ENCODE results near the gene KDM4B. TPM values are rescaled to one million over a fixed set of nuclear protein-coding genes. Genes with fewer than 3 reads are reported as not detected.
A peak's percentile ranks its signal among the peaks of the same experiment; 100 is the strongest.

Gene KDM4B
- total RNA-seq, 1 donor: 22.1 TPM

- peaks cover 88% of the 10 kb centered on the region for H3K79me2 ChIP-seq (ENCODE audit: insufficient read depth, low read length)
- no peaks in the 10 kb centered on the region for H3K36me3 ChIP-seq (ENCODE audit: insufficient read depth, low read length)
- peaks cover 66% of the 10 kb centered on the region for H4K20me1 ChIP-seq (ENCODE audit: insufficient read depth, low read length)
- H3K4me2 ChIP-seq (ENCODE audit: insufficient read depth, low read length): no peak overlapping the region
- peak; percentile 66 for DNase-seq (ENCODE audit: insufficient read length, low spot score, missing footprints)
- no peak overlapping the region for H2AFZ ChIP-seq (ENCODE audit: low read length)
- no peaks in the 10 kb centered on the region for H3K9me3 ChIP-seq (ENCODE audit: low read depth, low read length)
- TF ChIP-seq, protein P1, sequence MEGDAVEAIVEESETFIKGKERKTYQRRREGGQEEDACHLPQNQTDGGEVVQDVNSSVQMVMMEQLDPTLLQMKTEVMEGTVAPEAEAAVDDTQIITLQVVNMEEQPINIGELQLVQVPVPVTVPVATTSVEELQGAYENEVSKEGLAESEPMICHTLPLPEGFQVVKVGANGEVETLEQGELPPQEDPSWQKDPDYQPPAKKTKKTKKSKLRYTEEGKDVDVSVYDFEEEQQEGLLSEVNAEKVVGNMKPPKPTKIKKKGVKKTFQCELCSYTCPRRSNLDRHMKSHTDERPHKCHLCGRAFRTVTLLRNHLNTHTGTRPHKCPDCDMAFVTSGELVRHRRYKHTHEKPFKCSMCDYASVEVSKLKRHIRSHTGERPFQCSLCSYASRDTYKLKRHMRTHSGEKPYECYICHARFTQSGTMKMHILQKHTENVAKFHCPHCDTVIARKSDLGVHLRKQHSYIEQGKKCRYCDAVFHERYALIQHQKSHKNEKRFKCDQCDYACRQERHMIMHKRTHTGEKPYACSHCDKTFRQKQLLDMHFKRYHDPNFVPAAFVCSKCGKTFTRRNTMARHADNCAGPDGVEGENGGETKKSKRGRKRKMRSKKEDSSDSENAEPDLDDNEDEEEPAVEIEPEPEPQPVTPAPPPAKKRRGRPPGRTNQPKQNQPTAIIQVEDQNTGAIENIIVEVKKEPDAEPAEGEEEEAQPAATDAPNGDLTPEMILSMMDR (IDR thresholded peaks at IDR 0.05; ENCODE audit: extremely low read depth, low read depth, low read length): no peak
- H3K27me3 ChIP-seq (ENCODE audit: insufficient read depth, low read length): no peaks in the 10 kb centered on the region
- H3K4me3 ChIP-seq (ENCODE audit: insufficient read depth, low read length): no peak overlapping the region
- no peak overlapping the region for H3K27ac ChIP-seq (ENCODE audit: low read depth, low read length)
- peaks cover 25% of the 10 kb centered on the region for H3K4me1 ChIP-seq (ENCODE audit: insufficient read depth, low read length)
These were observed 12.1 kb downstream of the KDM4B start for GRCh38 chr19:4980838-4981680.

DNA sequence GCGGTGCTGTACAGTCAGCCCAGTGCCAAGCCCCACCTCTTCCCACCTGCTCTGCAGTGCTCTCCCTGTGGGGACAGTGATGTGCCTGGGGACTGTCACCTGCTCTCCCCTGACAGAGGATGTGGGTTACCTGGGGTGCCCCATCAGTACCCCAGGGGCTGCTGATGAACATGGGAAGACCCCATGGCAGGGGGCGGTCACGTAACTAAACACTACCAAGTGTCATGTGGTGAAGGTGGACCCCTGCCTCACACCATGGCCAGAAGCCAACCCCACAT lies 12.7 kb downstream of the KDM4B start:
- Histone ChIP-seq H3K9me3 (ENCODE audit: low read depth, low read length) (no peaks in the 10 kb centered on the region), H4K20me1 (ENCODE audit: insufficient read depth, low read length) (peaks cover 69% of the 10 kb centered on the region), H3K4me1 (ENCODE audit: insufficient read depth, low read length) (peaks cover 19% of the 10 kb centered on the region), H3K27me3 (ENCODE audit: insufficient read depth, low read length) (no peaks in the 10 kb centered on the region), H3K4me3 (ENCODE audit: insufficient read depth, low read length) (no peak overlapping the region), H3K4me2 (ENCODE audit: insufficient read depth, low read length) (no peak overlapping the region), H2AFZ (ENCODE audit: low read length) (no peak overlapping the region), H3K79me2 (ENCODE audit: insufficient read depth, low read length) (peaks cover 88% of the 10 kb centered on the region), H3K36me3 (ENCODE audit: insufficient read depth, low read length) (no peaks in the 10 kb centered on the region), H3K27ac (ENCODE audit: low read depth, low read length) (no peak overlapping the region)
- TF ChIP-seq, protein P1 (IDR thresholded peaks at IDR 0.05; ENCODE audit: extremely low read depth, low read depth, low read length): no peak
- peak; percentile 23 for DNase-seq (ENCODE audit: insufficient read length, low spot score, missing footprints)

- Histone ChIP-seq H2AFZ (ENCODE audit: low read length) (no peak overlapping the region), H4K20me1 (ENCODE audit: insufficient read depth, low read length) (peaks cover 68% of the 10 kb centered on the region), H3K4me3 (ENCODE audit: insufficient read depth, low read length) (no peak overlapping the region), H3K27ac (ENCODE audit: low read depth, low read length) (no peak overlapping the region), H3K79me2 (ENCODE audit: insufficient read depth, low read length) (peaks cover 88% of the 10 kb centered on the region), H3K4me1 (ENCODE audit: insufficient read depth, low read length) (peaks cover 17% of the 10 kb centered on the region), H3K4me2 (ENCODE audit: insufficient read depth, low read length) (no peak overlapping the region), H3K36me3 (ENCODE audit: insufficient read depth, low read length) (no peaks in the 10 kb centered on the region), H3K9me3 (ENCODE audit: low read depth, low read length) (no peaks in the 10 kb centered on the region), H3K27me3 (ENCODE audit: insufficient read depth, low read length) (no peaks in the 10 kb centered on the region)
- peak; percentile 77 for DNase-seq (ENCODE audit: insufficient read length, low spot score, missing footprints)
- TF ChIP-seq, protein P1 (IDR thresholded peaks at IDR 0.05; ENCODE audit: extremely low read depth, low read depth, low read length): no peak
These were observed 14.6 kb downstream of the KDM4B start for GRCh38 chr19:4983346-4984105.

DNA sequence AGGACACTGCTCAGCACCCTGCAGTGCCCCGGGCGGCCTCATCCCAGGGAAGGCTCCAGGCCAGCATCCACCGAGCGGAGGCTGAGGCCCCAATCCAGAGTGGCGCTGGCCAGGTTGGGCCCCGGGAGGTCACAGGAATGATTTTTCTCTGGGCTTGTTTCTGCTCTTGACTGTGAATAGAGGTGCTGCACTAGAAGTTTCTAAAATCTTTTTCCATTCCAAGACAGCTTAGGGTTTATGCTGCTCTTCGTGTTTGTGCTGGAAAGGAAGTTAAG lies 15.1 kb downstream of the KDM4B start:
- H4K20me1 ChIP-seq (ENCODE audit: insufficient read depth, low read length): peaks cover 68% of the 10 kb centered on the region
- peaks cover 88% of the 10 kb centered on the region for H3K79me2 ChIP-seq (ENCODE audit: insufficient read depth, low read length)
- H3K27ac ChIP-seq (ENCODE audit: low read depth, low read length): no peak overlapping the region
- H3K4me2 ChIP-seq (ENCODE audit: insufficient read depth, low read length): no peak overlapping the region
- H3K4me3 ChIP-seq (ENCODE audit: insufficient read depth, low read length): no peak overlapping the region
- no peaks in the 10 kb centered on the region for H3K27me3 ChIP-seq (ENCODE audit: insufficient read depth, low read length)
- H3K9me3 ChIP-seq (ENCODE audit: low read depth, low read length): no peaks in the 10 kb centered on the region
- H3K36me3 ChIP-seq (ENCODE audit: insufficient read depth, low read length): no peaks in the 10 kb centered on the region
- H3K4me1 ChIP-seq (ENCODE audit: insufficient read depth, low read length): peaks cover 22% of the 10 kb centered on the region
- no peak overlapping the region for H2AFZ ChIP-seq (ENCODE audit: low read length)
- TF ChIP-seq, protein P1 (IDR thresholded peaks at IDR 0.05; ENCODE audit: extremely low read depth, low read depth, low read length): no peak
- peak; percentile 68 for DNase-seq (ENCODE audit: insufficient read length, low spot score, missing footprints)
